Sigmoid colon (tissue), 3 donors: Measurements from ENCODE around the gene MMP7.

Experiments used
- CTCF ChIP-seq, 4 experiments: fragments of 450-650 bp in 3 of 4; fragments of 200-600 bp in 1 of 4; IDR thresholded peaks; one replicate each; pipeline ENCODE4 v1.5.1; 2016 to 2019; ENCODE audit warnings: antibody characterized with exemption in 4 of 4, mild to moderate bottlenecking in 3 of 4, moderate library complexity in 2 of 4
- POLR2A ChIP-seq, 2 donors: fragments of 450-650 bp; IDR thresholded peaks; one replicate each; pipeline ENCODE4 v1.6.1; 2016; ENCODE audit warnings: antibody characterized with exemption in 2 of 2, mild to moderate bottlenecking in 2 of 2, moderate library complexity in 2 of 2

- TF ChIP-seq CTCF (IDR thresholded peaks at IDR 0.05) = no peak
- no peak for TF ChIP-seq POLR2A (IDR thresholded peaks at IDR 0.05)
Measured at GRCh38 chr11:102552447-102553194, 22.1 kb upstream of the MMP7 start.
